NCI-H345 treated with DMSO at 0.1 percent for 48 hours (cell line): ENCODE data around the gene PLCH1.

Experiments used
- DNase-seq: peaks from one replicate; lab custom pipeline; 2025; ENCODE audit not compliant: unreplicated experiment; lab: John Stamatoyannopoulos, UW

PLCH1 gene

GRCh38 chr3:155744626-155745324, at the start of gene PLCH1:
TSS of gene PLCH1 (minus strand) at chr3:155745071. CDS start at chr3:155704224, 40,847 bp downstream.
- peak; percentile 54 for DNase-seq

- no peak for DNase-seq
Observed at GRCh38 chr3:155792532-155792931, 47.7 kb upstream of the PLCH1 start.

- DNase-seq: no peak
Observed at GRCh38 chr3:155791190-155791589, 46.3 kb upstream of the PLCH1 start.

- DNase-seq: no peak
Observed at GRCh38 chr3:155790272-155790925, 45.5 kb upstream of the PLCH1 start.

- peak; percentile 7 for DNase-seq
Observed at GRCh38 chr3:155785662-155786295, 40.9 kb upstream of the PLCH1 start.

- DNase-seq: no peak
Observed at GRCh38 chr3:155782390-155782953, 37.6 kb upstream of the PLCH1 start.

- DNase-seq: no peak
Observed at GRCh38 chr3:155780291-155780690, 35.4 kb upstream of the PLCH1 start.

GRCh38 chr3:155778462-155778861, 33.6 kb upstream of the PLCH1 start:
- no peak for DNase-seq

GRCh38 chr3:155772801-155773200, 27.9 kb upstream of the PLCH1 start:
- no peak for DNase-seq

- no peak for DNase-seq
Observed at GRCh38 chr3:155771126-155771525, 26.3 kb upstream of the PLCH1 start.

GRCh38 chr3:155766206-155766605, 21.3 kb upstream of the PLCH1 start:
- no peak for DNase-seq

GRCh38 chr3:155763870-155764463, 19.1 kb upstream of the PLCH1 start:
- no peak for DNase-seq

- no peak for DNase-seq
Observed at GRCh38 chr3:155760653-155761052, 15.8 kb upstream of the PLCH1 start.

GRCh38 chr3:155757577-155757976, 12.7 kb upstream of the PLCH1 start:
- DNase-seq: no peak

- peak; percentile 6 for DNase-seq
Observed at GRCh38 chr3:155753038-155753639, 8.3 kb upstream of the PLCH1 start.

- no peak for DNase-seq
Observed at GRCh38 chr3:155748611-155749365, 3.9 kb upstream of the PLCH1 start.

- no peak for DNase-seq
Observed at GRCh38 chr3:155747946-155748290, 3.0 kb upstream of the PLCH1 start.

GRCh38 chr3:155747286-155747945, 2.5 kb upstream of the PLCH1 start:
- DNase-seq: no peak

GRCh38 chr3:155746703-155747102, 1.8 kb upstream of the PLCH1 start:
- DNase-seq: no peak
